PC-3 (cell line): ENCODE measurements around the gene GOLM1.

ENCODE experiments used
- CTCF ChIP-seq: fragments of 300-600 bp; sonication (generic); conservative IDR thresholded peaks from 2 replicates; pipeline ENCODE4 v1.5.1; 2017; ENCODE audit warnings: antibody characterized with exemption, low read depth, mild to moderate bottlenecking, low read length
- EZH2 ChIP-seq: fragments of 300-600 bp; sonication (generic); IDR thresholded peaks from one replicate; pipeline ENCODE4 v1.6.1; 2017; ENCODE audit warnings: antibody characterized with exemption, mild to moderate bottlenecking, low read length; ENCODE audit not compliant: unreplicated experiment
- EZH2phosphoT487 ChIP-seq: fragments of 300-600 bp; sonication (generic); IDR thresholded peaks from 2 replicates; pipeline ENCODE4 v1.6.1; 2018; ENCODE audit warnings: mild to moderate bottlenecking, antibody characterized with exemption, low read length, borderline replicate concordance

- TF ChIP-seq CTCF (no peak), EZH2 (no peak), EZH2phosphoT487 (no peak)
Measured at GRCh38 chr9:86096386-86096785, 3.0 kb downstream of the GOLM1 start.
